ENCODE results near the gene SPRR2B.
"Not testable (repeated sequence)": the region's sequence is repeated elsewhere in the genome, so short reads cannot be mapped to it uniquely, and the experiment has no call there.

SPRR2B gene

GRCh38 chr1:153071511-153071910 is at the start of gene SPRR2B:
SPRR2B (minus strand) TSS chr1:153071611; CDS start chr1:153070839, 772 bp downstream.
- DNase-seq, result no peak

GRCh38 chr1:153120945-153121344 is 49.5 kb upstream of the SPRR2B start:
- no peak for DNase-seq

GRCh38 chr1:153119491-153119971 is 48.1 kb upstream of the SPRR2B start:
- DNase-seq, result no peak

GRCh38 chr1:153115264-153115663 is 43.9 kb upstream of the SPRR2B start:
- DNase-seq, result not testable (repeated sequence)

GRCh38 chr1:153113416-153113815 is 42.0 kb upstream of the SPRR2B start, which contains the start of gene SPRR2F:
SPRR2F (minus strand) TSS chr1:153113516; CDS start chr1:153112733, 783 bp downstream.
- no peak for DNase-seq

GRCh38 chr1:153112454-153112853 is 41.0 kb upstream of the SPRR2B start:
- not testable (repeated sequence) for DNase-seq

- no peak for DNase-seq
Measured at GRCh38 chr1:153100245-153100644, 28.8 kb upstream of the SPRR2B start.

GRCh38 chr1:153099461-153100045 is 28.1 kb upstream of the SPRR2B start:
- no peak for DNase-seq

GRCh38 chr1:153095764-153096163 is 24.4 kb upstream of the SPRR2B start:
- no peak for DNase-seq

GRCh38 chr1:153094426-153094825 is 23.0 kb upstream of the SPRR2B start, which contains the start of gene SPRR2E:
SPRR2E (minus strand) TSS chr1:153094526; CDS start chr1:153093751, 775 bp downstream.
- DNase-seq, result no peak

GRCh38 chr1:153087652-153088051 is 16.2 kb upstream of the SPRR2B start:
- DNase-seq, result no peak

GRCh38 chr1:153081736-153082135 is 10.3 kb upstream of the SPRR2B start:
- DNase-seq, result no peak

- no peak for DNase-seq
Measured at GRCh38 chr1:153072806-153073726, 1.7 kb upstream of the SPRR2B start.

GRCh38 chr1:153070243-153070642 is 1.2 kb downstream of the SPRR2B start:
- DNase-seq, result no peak

GRCh38 chr1:153058826-153059784 is 12.3 kb downstream of the SPRR2B start:
- DNase-seq, result no peak

GRCh38 chr1:153058154-153058553 is 13.3 kb downstream of the SPRR2B start:
- no peak for DNase-seq

GRCh38 chr1:153057375-153057774 is 14.0 kb downstream of the SPRR2B start, which contains the start of gene SPRR2A:
SPRR2A (minus strand) TSS chr1:153057512; CDS start chr1:153056735, 777 bp downstream.
- DNase-seq, result no peak

GRCh38 chr1:153056111-153056510 is 15.3 kb downstream of the SPRR2B start:
- DNase-seq, result not testable (repeated sequence)

- no peak for DNase-seq
Measured at GRCh38 chr1:153049211-153049610, 22.2 kb downstream of the SPRR2B start.

- DNase-seq, result no peak
Measured at GRCh38 chr1:153040950-153041631, 30.3 kb downstream of the SPRR2B start, which contains the start of gene SPRR2D. SPRR2D (minus strand) TSS chr1:153041120; CDS start chr1:153040346, 774 bp downstream.

GRCh38 chr1:153035211-153035610 is 36.2 kb downstream of the SPRR2B start:
- no peak for DNase-seq
